Right lobe of liver (tissue), 6 donors: ENCODE results near the gene FRK. TPM values are rescaled to one million over a fixed set of nuclear protein-coding genes. Genes with fewer than 3 reads are reported as not detected.
"Not testable (repeated sequence)": the region's sequence is repeated elsewhere in the genome, so short reads cannot be mapped to it uniquely, and the experiment has no call there.

Experiments
- ATAC-seq, 4 donors: fragments of 200-7000 bp; cut with Tn5 transposase; one replicate each; pipeline ENCODE4 v1.9.1; 2020; ENCODE audit warnings: mild to moderate bottlenecking in 4 of 4, moderate library complexity in 4 of 4
- DNase-seq, 3 donors: peaks; one replicate each; pipeline ENCODE4 v3.0.0-alpha.2; 2020
- H3K27ac ChIP-seq, 3 donors: fragments of 200-600 bp; one replicate each; pipeline ENCODE4 v1.8.0; 2022
- H3K27me3 ChIP-seq, 2 donors: fragments of 200-600 bp; one replicate each; pipeline ENCODE4 v1.8.0; 2022
- H3K36me3 ChIP-seq, 4 donors: fragments of 200-600 bp; sonication (generic) in 1 of 4; one replicate each; pipeline versions ENCODE4 v1.5.1 to v1.8.0; 2017 to 2022; ENCODE audit warnings: control low read depth in 1 of 4
- H3K4me1 ChIP-seq, 4 donors: fragments of 200-600 bp; sonication (generic) in 1 of 4; one replicate each; pipeline versions ENCODE4 v1.5.1 to v1.8.0; 2017 to 2022; ENCODE audit warnings: control low read depth in 1 of 4
- H3K4me3 ChIP-seq, 3 donors: fragments of 200-600 bp; one replicate each; pipeline ENCODE4 v1.8.0; 2022
- H3K9me3 ChIP-seq, 4 donors: fragments of 200-600 bp; sonication (generic) in 1 of 4; one replicate each; pipeline versions ENCODE4 v1.5.1 to v1.8.0; 2017 to 2022; ENCODE audit warnings: control low read depth in 1 of 4
- CTCF ChIP-seq, 4 donors: fragments of 200-600 bp in 3 of 4; fragments of 450-650 bp in 1 of 4; IDR thresholded peaks; one replicate each; pipeline versions ENCODE4 v1.5.1 to v1.8.0; 2016 to 2022; ENCODE audit warnings: antibody characterized with exemption in 4 of 4, mild to moderate bottlenecking in 2 of 4
- POLR2A ChIP-seq: fragments of 450-650 bp; IDR thresholded peaks from one replicate; pipeline ENCODE4 v1.6.1; 2017; ENCODE audit warnings: antibody characterized with exemption, mild to moderate bottlenecking
- WGBS: methylation state at CpG from one replicate; pipeline ENCODE4 v1.1.6; 2018; ENCODE audit warnings: low coverage, low lambda C conversion rate; ENCODE audit not compliant: insufficient coverage; ENCODE audit errors: missing lambda C conversion rate; 5-methylcytosine and 5-hydroxymethylcytosine counted together
- intact Hi-C, 2 donors: fragments of 100-400 bp; cut with DNase I; formaldehyde crosslinking; loops; one replicate each; pipeline versions ENCODE4 v1.11.2 to v1.14.1; 2022
- total RNA-seq, 6 experiments: library from RNA; depleted of rRNA in 2 of 6; stranded (reverse); fragments of >200 nt in 2 of 6; fragmentation: NEBNext Ultra II Directional in 3 of 6; extraction: Animal tissue kit (Norgen Biotek cat#: 25700) in 3 of 6; gene quantifications; one replicate each; pipeline versions ENCODE4 v1.1.0 to v1.2.4, GENCODE V29; 2016 to 2023
- donor health status: DM: no; HTN: yes; CAD: no.
- donor health status: DM: no; HTN: no; CAD: no.
- donor health status: DM: no; HTN: no; CAD: no.
- donor health status: DM: no; HTN: yes; CAD: no.
- donor health status: DM: no; HTN: yes; CAD: no.

Gene FRK
- total RNA-seq, 6 experiments from 2014 or later: 8.4 to 14.1 (median 11.9) TPM

- intact Hi-C loops: no loop called here
- Histone ChIP-seq H3K4me1 (no peaks in the 10 kb centered on the region), H3K27ac (no peak overlapping the region), H3K36me3 (no peaks in the 10 kb centered on the region), H3K4me3 (no peak overlapping the region), H3K9me3 (no peaks in the 10 kb centered on the region), H3K27me3 (no peaks in the 10 kb centered on the region)
- ATAC-seq: no peak
- DNase-seq: no peak
- TF ChIP-seq POLR2A: no peak
- no peak for TF ChIP-seq CTCF (IDR thresholded peaks at IDR 0.05)
- WGBS: no CpG with 5 or more reads among the region's 8 CpGs
Measured at GRCh38 chr6:115935361-115935760, 125.3 kb downstream of the FRK start.

- Histone ChIP-seq H3K9me3 (no peaks in the 10 kb centered on the region), H3K36me3 (no peaks in the 10 kb centered on the region), H3K4me3 (no peak overlapping the region), H3K4me1 (no peaks in the 10 kb centered on the region), H3K27ac (no peak overlapping the region), H3K27me3 (no peaks in the 10 kb centered on the region)
- intact Hi-C loops: no loop called here
- no peak for DNase-seq
- no peak for ATAC-seq
- WGBS: 100% methylated on average over 2 of the region's 2 CpGs
- no peak for TF ChIP-seq POLR2A
- no peak for TF ChIP-seq CTCF (IDR thresholded peaks at IDR 0.05)
Measured at GRCh38 chr6:115934829-115935228, 125.9 kb downstream of the FRK start.

GRCh38 chr6:115934145-115934544 is 126.5 kb downstream of the FRK start:
- no peak for ATAC-seq
- Histone ChIP-seq H3K36me3 (no peaks in the 10 kb centered on the region), H3K9me3 (no peaks in the 10 kb centered on the region), H3K27ac (no peak overlapping the region), H3K4me1 (no peaks in the 10 kb centered on the region), H3K4me3 (no peak overlapping the region), H3K27me3 (no peaks in the 10 kb centered on the region)
- intact Hi-C loops: no loop called here
- no peak for TF ChIP-seq POLR2A
- no peak for TF ChIP-seq CTCF (IDR thresholded peaks at IDR 0.05)
- WGBS: 66% methylated on average over 3 of the region's 3 CpGs
- no peak for DNase-seq

GRCh38 chr6:115932481-115932880 is 128.2 kb downstream of the FRK start:
- ATAC-seq (no peak), DNase-seq (no peak)
- Histone ChIP-seq H3K9me3 (no peaks in the 10 kb centered on the region), H3K27ac (no peak overlapping the region), H3K27me3 (no peaks in the 10 kb centered on the region), H3K4me1 (no peaks in the 10 kb centered on the region), H3K36me3 (no peaks in the 10 kb centered on the region), H3K4me3 (no peak overlapping the region)
- TF ChIP-seq CTCF (IDR thresholded peaks at IDR 0.05): no peak
- intact Hi-C loops: no loop called here
- WGBS: no CpG with 5 or more reads among the region's 1 CpG

GRCh38 chr6:115928000-115928399 is 132.7 kb downstream of the FRK start:
- H3K27me3 ChIP-seq, H3K4me3 ChIP-seq, intact Hi-C loops, H3K9me3 ChIP-seq, H3K4me1 ChIP-seq, H3K27ac ChIP-seq, ATAC-seq, H3K36me3 ChIP-seq: not testable (repeated sequence)
- no CpG with 5 or more reads among the region's 24 CpGs for WGBS
- peak in 1 of 3 donors; percentile 48 for DNase-seq
